ENCODE results near the gene LCN1. TPM values are rescaled to one million over a fixed set of nuclear protein-coding genes. Genes with fewer than 3 reads are reported as not detected.
"Not testable (repeated sequence)": the region's sequence is repeated elsewhere in the genome, so short reads cannot be mapped to it uniquely, and the experiment has no call there.

The LCN1 gene
- total RNA-seq, 1 donor from 2014 or later = not detected

- no peak for DNase-seq (ENCODE audit: low spot score)
- ATAC-seq = peak; percentile 30
Observed at GRCh38 chr9:135504262-135505243, 16.7 kb upstream of the LCN1 start.

GRCh38 chr9:135505406-135506187 lies 15.6 kb upstream of the LCN1 start:
- DNase-seq (ENCODE audit: low spot score) = no peak
- ATAC-seq = no peak

- no peak for ATAC-seq
Observed at GRCh38 chr9:135506327-135507103, 14.7 kb upstream of the LCN1 start.

DNA sequence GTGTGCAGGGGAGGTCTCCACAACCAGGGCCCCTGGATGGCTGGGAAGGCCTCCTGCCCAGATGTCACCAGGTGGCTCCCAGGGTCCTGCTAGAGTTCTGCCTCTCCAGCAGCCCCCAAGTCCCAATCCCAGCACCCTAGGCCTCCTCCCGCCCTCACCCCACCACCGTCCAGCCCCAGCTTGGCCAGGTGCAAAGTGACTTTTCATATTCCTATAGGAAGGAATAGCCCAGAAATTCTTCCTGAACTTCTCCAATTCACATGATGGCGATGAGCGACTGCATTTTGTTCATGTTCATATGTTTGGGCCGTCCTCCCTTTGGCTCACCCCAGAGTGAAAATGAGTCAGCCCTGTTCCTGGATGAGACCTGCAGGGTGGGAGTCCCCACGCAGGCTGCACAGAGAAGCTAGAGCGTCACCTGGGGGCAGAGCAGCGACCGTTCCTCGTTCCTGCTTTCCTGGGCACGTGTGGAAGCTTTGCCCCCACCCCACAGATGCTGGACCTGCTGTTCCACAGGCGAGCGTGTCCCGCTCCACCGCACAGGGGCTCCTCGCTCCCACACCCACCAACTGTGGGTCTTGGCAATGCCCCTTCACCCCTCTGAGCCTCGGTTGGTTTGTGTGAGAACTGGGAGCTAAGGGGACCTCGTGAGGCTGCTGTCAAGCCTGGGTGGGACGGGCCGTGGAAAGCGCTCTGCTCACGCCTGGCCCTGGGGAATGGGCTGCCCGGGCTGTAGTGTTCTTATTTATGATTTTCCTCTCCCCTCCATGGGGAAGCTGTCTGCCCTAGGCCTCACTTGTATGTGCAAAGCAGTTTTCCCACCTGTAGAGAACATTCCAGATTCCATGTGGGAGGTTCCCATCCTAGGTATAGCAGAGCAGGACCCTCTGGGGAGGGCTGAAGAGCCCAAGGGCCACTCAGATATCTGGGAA lies 13.9 kb upstream of the LCN1 start:
- peak; percentile 29 for DNase-seq (ENCODE audit: low spot score)
- ATAC-seq = no peak

More at GRCh38 chr9:135506327-135507103, 14.7 kb upstream of the LCN1 start:
- DNase-seq (ENCODE audit: low spot score) = no peak

- DNase-seq (ENCODE audit: low spot score) (peak; percentile 33), ATAC-seq (no peak)
Observed at GRCh38 chr9:135508211-135508820, 12.9 kb upstream of the LCN1 start.

DNA sequence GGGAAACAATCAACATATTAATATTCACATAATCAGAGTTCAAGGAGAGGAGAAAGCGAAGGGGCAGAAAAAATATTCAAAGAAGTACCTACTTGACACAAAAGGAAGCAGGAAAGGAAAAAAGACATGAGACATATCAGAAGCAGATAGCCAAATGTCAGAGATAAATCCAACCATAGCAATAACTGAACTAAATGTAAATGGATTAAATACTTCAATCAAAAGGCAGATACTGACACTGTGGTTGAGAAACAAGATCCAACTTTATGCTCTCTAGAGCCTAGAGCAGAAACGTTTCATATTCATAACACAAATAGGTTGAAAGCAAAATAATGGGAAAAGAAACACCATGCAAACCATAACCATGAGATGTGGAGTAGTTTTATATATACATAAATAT lies 11.8 kb upstream of the LCN1 start:
- no peak for DNase-seq (ENCODE audit: low spot score)
- ATAC-seq = no peak

- ATAC-seq (no peak), DNase-seq (ENCODE audit: low spot score) (peak; percentile 7)
Observed at GRCh38 chr9:135512241-135512603, 9.0 kb upstream of the LCN1 start.

DNA sequence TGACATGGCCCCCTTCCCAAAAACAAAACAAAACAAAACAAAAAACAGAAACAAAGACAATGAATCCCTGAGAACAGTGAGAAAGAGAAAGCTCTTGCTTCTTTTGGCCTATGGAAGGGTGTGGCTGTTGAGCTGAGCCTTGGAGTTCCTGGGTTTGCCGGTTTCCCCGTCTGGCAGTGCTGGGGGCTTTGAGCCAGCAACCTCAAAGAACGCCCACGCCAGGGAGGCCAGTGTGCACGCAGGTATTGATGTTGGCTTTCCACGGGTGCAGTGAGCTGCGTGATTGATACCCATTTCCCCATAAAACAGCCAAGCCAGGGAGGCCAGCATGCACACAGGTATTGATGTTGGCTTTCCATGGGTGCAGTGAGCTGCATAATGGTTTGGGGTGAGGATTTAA lies 8.3 kb upstream of the LCN1 start:
- ATAC-seq (no peak), DNase-seq (ENCODE audit: low spot score) (peak; percentile 22)

DNA sequence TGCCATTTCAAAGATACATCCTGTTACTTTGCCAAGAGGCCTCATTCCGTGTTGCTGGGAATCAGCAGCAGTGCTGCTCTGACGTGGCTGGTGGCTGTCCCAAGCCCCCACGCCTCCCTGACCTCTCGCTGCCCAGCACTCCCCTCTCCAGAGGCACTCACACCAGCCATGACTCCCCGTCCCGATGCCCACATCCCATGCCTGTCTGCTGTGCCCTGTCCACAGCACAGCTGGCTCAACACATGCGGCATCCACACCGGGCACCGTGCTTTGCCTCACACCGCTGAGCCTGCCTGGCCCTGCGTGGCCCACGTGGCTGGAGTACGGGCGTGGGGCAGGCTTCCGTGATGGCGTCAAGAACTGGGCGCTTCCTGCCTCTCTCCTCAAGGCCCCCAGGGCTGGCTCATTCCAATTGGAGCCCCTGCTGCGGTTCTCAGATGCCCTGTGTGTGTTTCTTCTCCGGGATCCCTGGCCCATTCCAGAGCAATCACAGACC lies 7.8 kb upstream of the LCN1 start:
- DNase-seq (ENCODE audit: low spot score) (peak; percentile 11), ATAC-seq (no peak)

- peak; percentile 23 for DNase-seq (ENCODE audit: low spot score)
Observed at GRCh38 chr9:135513906-135514305, 7.3 kb upstream of the LCN1 start.

DNA sequence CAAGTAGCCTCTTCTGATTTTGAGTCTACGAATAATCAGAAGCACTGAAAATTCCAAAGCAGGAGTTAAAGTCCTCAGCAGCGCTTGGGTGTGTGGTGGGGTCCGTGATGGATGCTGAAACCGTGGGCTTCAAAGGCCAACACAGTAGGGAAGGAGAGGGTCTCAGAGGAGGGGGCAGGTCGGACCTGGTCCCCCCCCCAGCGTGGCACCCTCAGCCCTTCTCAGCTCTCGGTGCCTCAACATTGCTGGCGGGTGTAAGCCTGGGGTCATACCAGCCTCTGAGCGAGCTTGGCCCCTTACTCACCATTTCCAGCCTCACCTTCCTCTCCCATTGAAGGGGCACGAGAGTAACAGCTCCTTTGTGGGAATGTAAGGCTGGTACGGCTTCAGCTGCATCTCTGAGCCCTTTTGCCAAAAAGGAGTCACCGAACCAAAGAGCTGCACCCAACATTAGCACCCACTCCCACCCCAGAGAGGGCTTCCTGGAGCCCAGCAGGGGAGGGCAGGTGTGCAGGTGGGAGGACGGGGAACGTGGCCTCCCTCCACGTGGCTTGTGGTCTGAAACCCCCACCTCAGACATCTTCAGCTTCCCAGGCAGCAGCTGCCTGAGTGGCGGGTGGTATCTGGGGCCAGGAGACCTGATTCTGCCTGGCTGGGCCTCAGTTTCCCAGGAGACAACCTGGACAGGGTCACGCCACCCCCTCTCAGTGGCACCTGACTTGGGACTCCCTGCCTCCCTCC lies 6.7 kb upstream of the LCN1 start:
- DNase-seq (ENCODE audit: low spot score) = peak; percentile 36
- no peak for ATAC-seq

More at GRCh38 chr9:135513906-135514305, 7.3 kb upstream of the LCN1 start:
- ATAC-seq = not testable (repeated sequence)

- peak; percentile 35 for DNase-seq (ENCODE audit: low spot score)
- no peak for ATAC-seq
Observed at GRCh38 chr9:135515083-135515951, 5.9 kb upstream of the LCN1 start.

DNA sequence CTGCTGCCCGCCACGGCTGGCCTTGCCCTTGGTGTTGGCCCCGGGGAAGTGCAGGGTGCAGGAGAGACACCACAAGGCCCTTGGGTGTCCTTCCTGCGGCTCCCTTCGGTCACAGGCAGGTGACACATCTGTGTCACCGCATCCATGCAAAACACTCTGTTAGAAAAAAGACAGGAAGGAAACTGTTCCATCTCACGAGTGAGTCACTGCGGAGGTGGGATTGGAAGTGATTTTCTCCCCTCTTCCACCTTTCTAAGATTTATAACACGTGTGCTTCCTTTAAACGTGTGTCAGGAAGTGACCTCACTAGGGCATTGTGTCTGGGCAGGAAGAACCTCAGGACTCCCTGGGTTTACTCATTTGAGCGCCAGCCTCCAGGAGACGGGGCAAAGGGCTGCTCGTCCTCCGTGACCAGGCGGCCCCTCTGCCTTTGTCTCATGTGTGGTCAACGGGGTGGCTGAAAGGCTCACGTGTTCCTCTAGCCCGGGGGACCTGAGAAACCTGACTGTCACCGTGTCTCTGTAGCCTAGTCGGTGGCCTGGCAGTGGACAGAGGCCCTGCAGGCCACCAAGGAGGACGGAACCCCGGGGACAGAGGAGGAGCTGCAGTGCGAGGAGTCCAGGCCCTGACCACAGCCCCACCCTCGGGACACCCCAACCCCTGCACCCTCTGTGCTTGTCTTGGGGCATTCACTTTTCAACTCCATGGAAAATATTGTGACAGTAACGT lies 4.9 kb upstream of the LCN1 start:
- peak; percentile 26 for DNase-seq (ENCODE audit: low spot score)
- ATAC-seq = no peak

GRCh38 chr9:135517407-135517822 lies 3.8 kb upstream of the LCN1 start:
- peak; percentile 38 for DNase-seq (ENCODE audit: low spot score)
- ATAC-seq = no peak

DNA sequence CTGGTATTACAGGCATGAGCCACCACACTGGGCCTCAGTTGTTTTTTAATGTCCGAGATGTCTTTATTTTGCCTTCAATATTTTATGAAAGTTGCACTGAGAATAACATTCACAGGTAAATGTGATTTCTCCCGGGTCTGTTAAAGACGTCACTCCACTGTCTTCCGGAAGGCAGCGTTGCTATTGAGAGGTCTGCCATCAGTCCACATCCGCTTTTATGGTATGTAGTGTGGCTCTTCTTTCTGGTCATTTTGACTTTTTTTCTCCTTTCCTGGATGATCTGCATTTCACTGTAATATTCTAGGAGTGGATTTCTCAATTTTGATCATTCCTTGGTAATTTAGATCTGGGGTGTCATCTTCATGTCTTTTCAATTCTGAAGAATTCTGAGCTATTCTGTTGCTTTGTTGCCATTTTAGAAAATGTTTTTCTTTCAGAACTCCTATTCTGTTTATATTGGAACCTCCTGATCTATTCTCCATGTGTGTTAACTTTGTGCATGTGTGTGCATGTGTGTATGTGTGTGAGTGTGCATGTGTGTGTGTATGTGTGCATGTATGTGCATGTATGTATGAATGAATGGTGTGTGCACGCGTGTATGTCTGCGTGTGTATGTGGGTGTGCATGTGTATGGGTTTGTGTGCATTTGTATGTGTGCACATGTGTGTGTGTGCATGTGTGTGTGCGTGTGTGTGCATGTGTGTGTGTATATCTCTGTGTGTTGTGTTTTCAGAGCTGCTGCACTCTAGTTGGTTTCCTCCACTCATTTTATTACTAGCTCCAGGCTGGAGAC lies 1.9 kb upstream of the LCN1 start:
- DNase-seq (ENCODE audit: low spot score) = no peak
- no peak for ATAC-seq

DNA sequence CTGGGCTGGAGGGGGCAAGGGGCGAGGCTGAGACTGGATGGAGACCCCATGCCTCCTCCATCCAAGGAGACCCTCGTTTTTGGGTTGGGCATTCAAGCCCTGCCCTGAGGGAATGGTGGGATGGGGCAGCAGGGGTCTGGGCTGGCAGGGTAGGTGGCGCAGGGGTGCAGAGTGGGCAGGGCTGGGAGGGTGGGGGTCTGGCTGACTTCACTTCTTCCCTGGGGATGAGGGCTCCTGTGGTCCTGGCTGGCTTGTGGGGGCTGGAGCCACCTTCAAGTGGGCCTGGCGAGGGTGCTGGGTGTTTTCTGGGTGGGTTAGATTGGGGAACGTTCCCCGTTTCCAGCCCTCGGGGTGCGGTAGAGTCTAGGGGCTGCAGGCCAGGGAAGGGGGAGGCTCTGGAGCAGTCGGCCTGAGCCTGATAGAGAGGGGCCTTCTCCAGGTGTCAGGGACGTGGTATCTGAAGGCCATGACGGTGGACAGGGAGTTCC lies 412 bp downstream of the LCN1 start:
- ATAC-seq (no peak), DNase-seq (ENCODE audit: low spot score) (peak; percentile 29)

Measured in left lobe of liver (tissue), 2 donors.